ENCODE measurements around the gene IGFBP5. TPM values are rescaled to one million over a fixed set of nuclear protein-coding genes. Genes with fewer than 3 reads are reported as not detected.

Gene IGFBP5
- total and polyA plus RNA-seq, 7 donors = 44.9 to 451 (median 216) TPM

GRCh38 chr2:216690853-216691741 lies 4.3 kb downstream of the IGFBP5 start:
- Histone ChIP-seq H3K36me3 (ENCODE audit: insufficient read depth in 1 of 2, low read depth in 1 of 2) (peaks cover 0 to 30% of the 10 kb centered on the region in 2 donors), H3K27me3 (ENCODE audit: insufficient read depth in 3 of 3, low read length in 2 of 3) (no peaks in the 10 kb centered on the region), H3K9me3 (no peaks in the 10 kb centered on the region), H3K4me1 (peaks cover 59% of the 10 kb centered on the region), H3K27ac (peak overlapping the region; percentile 76), H3K4me3 (peak overlapping the region; percentile 80)
- peak; percentile 76 to 88 for DNase-seq
- TF ChIP-seq, protein P1, sequence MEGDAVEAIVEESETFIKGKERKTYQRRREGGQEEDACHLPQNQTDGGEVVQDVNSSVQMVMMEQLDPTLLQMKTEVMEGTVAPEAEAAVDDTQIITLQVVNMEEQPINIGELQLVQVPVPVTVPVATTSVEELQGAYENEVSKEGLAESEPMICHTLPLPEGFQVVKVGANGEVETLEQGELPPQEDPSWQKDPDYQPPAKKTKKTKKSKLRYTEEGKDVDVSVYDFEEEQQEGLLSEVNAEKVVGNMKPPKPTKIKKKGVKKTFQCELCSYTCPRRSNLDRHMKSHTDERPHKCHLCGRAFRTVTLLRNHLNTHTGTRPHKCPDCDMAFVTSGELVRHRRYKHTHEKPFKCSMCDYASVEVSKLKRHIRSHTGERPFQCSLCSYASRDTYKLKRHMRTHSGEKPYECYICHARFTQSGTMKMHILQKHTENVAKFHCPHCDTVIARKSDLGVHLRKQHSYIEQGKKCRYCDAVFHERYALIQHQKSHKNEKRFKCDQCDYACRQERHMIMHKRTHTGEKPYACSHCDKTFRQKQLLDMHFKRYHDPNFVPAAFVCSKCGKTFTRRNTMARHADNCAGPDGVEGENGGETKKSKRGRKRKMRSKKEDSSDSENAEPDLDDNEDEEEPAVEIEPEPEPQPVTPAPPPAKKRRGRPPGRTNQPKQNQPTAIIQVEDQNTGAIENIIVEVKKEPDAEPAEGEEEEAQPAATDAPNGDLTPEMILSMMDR (IDR thresholded peaks at IDR 0.05) = no peak
- intact Hi-C loops (cut with DNase I) = loop anchor here in 1 of 2 donors (10.0 kb wide), 1 partner anchor 554 kb away; no protein-coding TSS in a partner anchor
- ATAC-seq = peak; percentile 19 to 28 (median 22)
- WGBS, 3 donors = 6 to 13% (median 7%) methylated on average over 17 to 23 of the region's 23 CpGs

DNA sequence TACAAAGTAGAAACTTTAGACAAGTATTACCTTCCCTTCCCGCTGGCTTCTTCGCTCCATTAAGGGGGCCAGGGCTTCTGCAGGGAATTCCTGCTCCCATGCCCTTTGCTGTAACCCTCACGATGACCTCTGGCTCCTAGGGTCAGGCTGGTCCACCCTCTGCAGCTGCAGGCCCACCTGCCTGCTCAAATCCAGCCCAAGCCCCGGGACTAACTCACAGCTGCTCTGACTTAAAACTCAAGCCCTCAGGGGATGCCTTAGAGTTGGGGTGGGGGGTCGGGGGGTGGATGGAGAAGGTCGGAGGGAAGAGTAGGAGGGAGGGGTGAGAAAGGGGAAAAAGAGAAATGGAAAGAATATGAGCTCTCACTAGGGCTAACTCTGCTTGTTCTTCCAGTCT lies 4.9 kb downstream of the IGFBP5 start:
- Histone ChIP-seq H3K36me3 (ENCODE audit: insufficient read depth in 1 of 2, low read depth in 1 of 2) (peaks cover 0 to 30% of the 10 kb centered on the region in 2 donors), H3K4me1 (peaks cover 61% of the 10 kb centered on the region), H3K4me3 (peak overlapping the region; percentile 20), H3K27ac (peak overlapping the region; percentile 89), H3K27me3 (ENCODE audit: insufficient read depth in 3 of 3, low read length in 2 of 3) (no peaks in the 10 kb centered on the region), H3K9me3 (no peaks in the 10 kb centered on the region)
- no peak for DNase-seq
- TF ChIP-seq, protein P1 (IDR thresholded peaks at IDR 0.05) = no peak
- 19 to 38% (median 21%) methylated on average over 5 to 6 of the region's 6 CpGs for WGBS, 3 donors
- intact Hi-C loops (cut with DNase I) = loop anchor here in 1 of 2 donors (10.0 kb wide), 1 partner anchor 554 kb away; no protein-coding TSS in a partner anchor
- ATAC-seq = no peak

GRCh38 chr2:216689397-216689796 lies 6.0 kb downstream of the IGFBP5 start:
- WGBS, 3 donors = 59 to 76% (median 64%) methylated on average over 3 of the region's 3 CpGs
- H3K4me1 ChIP-seq = peaks cover 69% of the 10 kb centered on the region
- TF ChIP-seq, protein P1 (IDR thresholded peaks at IDR 0.05) = no peak
- H3K27me3 ChIP-seq (ENCODE audit: insufficient read depth in 3 of 3, low read length in 2 of 3) = no peaks in the 10 kb centered on the region
- H3K9me3 ChIP-seq = no peaks in the 10 kb centered on the region
- ATAC-seq (no peak), DNase-seq (no peak)
- peak overlapping the region; percentile 89 for H3K27ac ChIP-seq
- H3K36me3 ChIP-seq (ENCODE audit: insufficient read depth in 1 of 2, low read depth in 1 of 2) = peaks cover 0 to 30% of the 10 kb centered on the region in 2 donors
- no peak overlapping the region for H3K4me3 ChIP-seq
- intact Hi-C loops (cut with DNase I) = loop anchor here in 1 of 2 donors (10.0 kb wide), 1 partner anchor 1025 kb away; no protein-coding TSS in a partner anchor

DNA sequence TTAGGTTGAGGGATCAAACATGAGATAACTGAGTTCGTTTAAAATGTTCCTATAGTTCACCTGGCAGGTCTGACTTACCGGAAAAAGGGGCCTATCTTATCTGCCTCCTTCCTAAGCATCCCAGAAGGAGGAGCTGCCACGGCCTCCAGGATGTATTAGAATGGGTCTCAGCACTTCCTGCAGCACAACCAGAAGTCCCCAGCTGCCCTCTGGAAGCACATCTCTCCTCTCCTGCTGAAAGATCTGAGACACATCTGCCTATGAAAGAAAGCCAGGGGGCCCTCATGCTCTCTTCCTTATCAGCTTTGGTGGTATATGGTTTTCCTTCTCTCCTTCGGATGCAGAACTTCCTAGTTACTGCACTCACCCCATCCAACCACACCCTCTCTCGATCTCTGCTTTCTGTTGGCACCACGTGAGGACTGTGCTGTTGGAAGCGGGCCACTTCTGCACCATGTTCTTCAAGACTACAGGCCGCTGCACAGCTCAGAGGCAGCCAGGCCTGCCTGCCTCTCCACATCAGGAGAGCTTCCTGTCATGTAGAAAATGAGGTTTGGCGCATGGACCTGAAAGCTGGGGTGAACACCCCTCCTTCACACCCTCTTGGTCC lies 6.5 kb downstream of the IGFBP5 start:
- Histone ChIP-seq H3K4me1 (peaks cover 73% of the 10 kb centered on the region), H3K27me3 (ENCODE audit: insufficient read depth in 3 of 3, low read length in 2 of 3) (no peaks in the 10 kb centered on the region), H3K27ac (peak overlapping the region; percentile 89), H3K36me3 (ENCODE audit: insufficient read depth in 1 of 2, low read depth in 1 of 2) (peaks cover 0 to 30% of the 10 kb centered on the region in 2 donors), H3K9me3 (no peaks in the 10 kb centered on the region), H3K4me3 (no peak overlapping the region)
- ATAC-seq (peak in 2 of 4 donors; percentile 24 to 41), DNase-seq (peak in 1 of 2 donors; percentile 82)
- TF ChIP-seq, protein P1 (IDR thresholded peaks at IDR 0.05) = no peak
- intact Hi-C loops (cut with DNase I) = loop anchor here in 1 of 2 donors (10.0 kb wide), 1 partner anchor 1026 kb away; no protein-coding TSS in a partner anchor
- WGBS, 3 donors = 36 to 54% (median 39%) methylated on average over 9 of the region's 9 CpGs

All from psoas muscle (tissue), 8 donors.